Esophagus squamous epithelium (tissue), 4 donors: Measurements from ENCODE around the gene DAB1.

Source experiments
- CTCF ChIP-seq, 6 experiments: fragments of 450-650 bp in 4 of 6; fragments of 200-600 bp in 2 of 6; sonication (generic) in 2 of 6; IDR thresholded peaks; one replicate each; pipeline ENCODE4 v1.5.1; 2016 to 2019; ENCODE audit warnings: antibody characterized with exemption in 6 of 6, mild to moderate bottlenecking in 4 of 6, moderate library complexity in 4 of 6
- POLR2A ChIP-seq, 4 donors: fragments of 450-650 bp; IDR thresholded peaks; one replicate each; pipeline ENCODE4 v1.6.1; 2017; ENCODE audit warnings: antibody characterized with exemption in 4 of 4, mild to moderate bottlenecking in 4 of 4, moderate library complexity in 3 of 4

- TF ChIP-seq CTCF (IDR thresholded peaks at IDR 0.05), result no peak
- TF ChIP-seq POLR2A (IDR thresholded peaks at IDR 0.05), result no peak
Measured at GRCh38 chr1:57204942-57205787, 218.7 kb downstream of the DAB1 start.
